ENCODE measurements around the gene IP6K2.

IP6K2 gene

DNA sequence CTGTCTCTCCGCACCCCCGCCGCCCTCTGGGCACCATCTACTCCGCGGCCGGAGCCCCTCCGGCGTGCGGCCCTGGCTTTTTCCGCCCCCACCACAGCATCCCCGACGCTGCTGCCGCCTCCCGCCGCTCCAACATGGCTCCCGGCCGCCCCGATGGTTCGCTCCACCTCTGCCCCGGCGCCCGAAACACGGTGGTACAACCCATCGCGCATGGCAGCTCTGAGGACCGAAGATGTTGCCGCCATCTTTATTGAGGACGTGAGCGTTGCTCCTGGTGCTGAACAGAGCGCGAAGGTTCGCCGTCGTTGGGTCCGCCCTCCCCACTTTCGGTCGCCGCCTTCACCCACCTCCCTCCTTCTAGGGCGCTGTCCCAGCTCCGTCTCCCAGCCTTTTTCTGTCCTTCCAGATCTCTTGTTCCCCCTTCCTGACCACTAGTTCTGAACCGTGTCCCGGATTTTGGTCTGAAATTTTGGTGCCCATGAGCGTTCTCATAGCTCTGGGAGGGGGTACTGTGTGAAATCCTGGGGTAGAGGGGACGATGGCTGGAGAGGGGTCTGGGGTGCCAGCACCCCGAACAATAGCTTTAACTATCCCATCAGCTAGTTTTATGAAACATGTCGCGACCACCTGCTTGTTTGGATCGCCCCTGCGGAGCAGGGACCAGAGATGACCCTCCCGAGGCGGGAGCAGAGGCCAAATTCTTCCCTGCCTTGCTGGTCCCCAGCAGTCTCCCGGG is 54.1 kb downstream of the IP6K2 start, which contains the start of gene CELSR3:
CELSR3 (minus strand) TSS at position 134 of the 736 bp plus-strand sequence. CDS start 252 bp downstream, outside the sequence.
- DNase-seq = peak; percentile 56

DNA sequence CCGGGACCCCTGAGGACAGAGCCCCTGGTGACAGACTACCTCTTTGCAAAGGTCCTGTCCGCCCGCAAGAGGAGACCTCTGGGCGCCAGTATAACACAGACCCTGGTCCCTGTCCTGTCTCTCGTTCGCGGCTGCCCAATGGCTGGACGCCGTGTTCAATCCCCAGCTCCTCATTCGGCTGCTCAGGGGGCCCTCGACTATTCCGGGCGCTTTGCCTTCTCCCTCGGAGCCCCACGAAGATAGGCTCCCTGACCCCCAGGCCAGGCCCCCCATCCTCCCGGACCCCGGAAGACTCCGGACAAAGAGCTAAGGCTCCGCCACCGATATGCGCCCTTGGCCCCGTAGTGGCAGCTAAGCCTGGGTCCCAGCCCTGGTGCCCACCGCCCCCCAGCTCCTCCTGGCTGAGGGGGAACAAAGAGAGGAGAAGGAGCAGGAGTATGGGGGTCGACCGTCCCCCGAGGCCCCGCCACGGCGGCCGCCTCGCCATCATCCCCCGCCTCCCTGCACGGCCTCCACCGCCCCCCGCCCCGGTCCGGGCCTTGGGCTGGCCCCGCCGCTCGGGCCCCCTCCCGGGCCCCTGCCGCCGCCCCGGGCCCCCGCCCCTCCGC is 54.8 kb downstream of the IP6K2 start:
- DNase-seq = no peak

DNA sequence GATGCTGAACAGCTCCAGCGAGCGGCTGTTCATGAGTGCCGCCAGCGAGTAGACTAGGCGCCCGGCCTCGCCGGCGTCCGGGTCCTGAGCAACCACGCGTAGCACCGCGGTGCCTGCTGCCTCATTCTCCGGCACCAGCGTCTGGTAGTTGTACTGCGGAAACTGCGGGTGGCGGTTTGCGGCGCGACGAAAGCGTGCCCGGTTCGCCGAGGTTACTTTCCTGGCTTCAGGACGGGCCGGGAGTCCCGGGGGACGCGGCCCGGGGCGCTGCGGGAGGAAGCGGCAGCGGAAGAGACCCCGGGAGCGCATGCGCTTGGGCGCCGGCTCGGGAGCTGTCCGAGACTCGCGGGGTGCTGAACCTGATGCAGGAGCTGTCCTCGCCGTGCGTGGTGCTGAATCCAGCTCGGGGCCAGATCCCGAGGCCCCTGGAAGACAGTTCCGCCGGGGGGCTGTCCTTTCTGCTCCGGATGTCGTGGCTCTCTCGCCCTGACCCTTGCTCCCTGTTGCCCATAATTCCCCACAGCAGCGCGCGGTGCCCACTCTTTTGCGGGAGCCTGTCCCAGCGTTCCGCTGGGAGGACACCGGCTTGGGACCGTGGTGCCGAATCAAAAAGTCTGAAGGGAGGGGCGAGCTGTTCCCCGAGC is 55.4 kb downstream of the IP6K2 start:
- no peak for DNase-seq

DNA sequence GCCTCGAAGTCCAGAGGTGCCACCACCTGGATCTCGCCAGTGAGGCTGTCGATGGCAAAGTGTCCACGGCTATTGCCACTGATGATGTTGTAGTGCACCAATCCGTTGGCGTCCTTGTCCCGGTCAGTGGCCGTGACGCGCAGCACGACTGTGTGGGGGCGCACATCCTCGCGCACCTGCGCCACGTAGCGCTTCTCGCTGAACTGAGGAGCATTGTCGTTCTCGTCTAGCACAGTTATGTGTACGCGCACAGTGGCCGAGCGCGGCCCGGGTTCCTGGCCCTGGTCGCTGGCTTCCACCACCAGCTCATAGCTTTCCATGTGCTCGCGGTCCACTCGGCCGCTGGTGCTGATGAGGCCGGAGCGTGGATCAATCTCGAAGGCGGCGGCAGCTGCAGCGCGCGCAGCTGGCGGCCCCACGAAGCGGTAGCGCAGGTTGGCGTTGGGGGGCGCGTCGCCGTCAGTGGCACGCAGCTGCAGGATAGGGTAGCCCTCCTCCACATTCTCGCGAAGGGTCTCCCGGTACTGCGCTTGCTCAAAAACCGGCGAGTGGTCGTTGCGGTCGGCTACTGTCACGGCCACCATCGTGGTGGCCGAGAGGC is 56.1 kb downstream of the IP6K2 start:
- no peak for DNase-seq

DNA sequence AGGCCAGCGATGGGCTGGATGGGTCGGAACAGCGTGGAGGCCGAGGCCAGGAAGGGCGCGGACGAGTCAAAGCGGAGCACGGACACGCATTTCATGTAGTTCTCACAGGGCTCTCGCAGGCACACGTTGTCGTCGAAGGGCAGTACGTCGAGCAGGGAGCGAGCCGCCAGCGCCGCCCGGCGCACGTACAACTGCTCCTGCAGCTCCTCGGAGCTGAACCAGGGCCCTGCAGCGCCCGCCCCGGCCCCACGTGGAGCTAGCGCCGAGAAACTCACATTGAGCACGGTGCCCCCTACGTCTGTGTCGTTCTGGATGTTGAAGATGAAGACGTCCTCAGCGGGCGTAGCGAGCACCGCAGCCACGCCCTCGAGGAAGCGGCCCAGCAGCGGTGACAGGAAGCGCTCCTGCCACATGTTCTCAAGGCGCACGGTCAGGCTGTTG is 60.2 kb downstream of the IP6K2 start:
- DNase-seq = no peak

DNA sequence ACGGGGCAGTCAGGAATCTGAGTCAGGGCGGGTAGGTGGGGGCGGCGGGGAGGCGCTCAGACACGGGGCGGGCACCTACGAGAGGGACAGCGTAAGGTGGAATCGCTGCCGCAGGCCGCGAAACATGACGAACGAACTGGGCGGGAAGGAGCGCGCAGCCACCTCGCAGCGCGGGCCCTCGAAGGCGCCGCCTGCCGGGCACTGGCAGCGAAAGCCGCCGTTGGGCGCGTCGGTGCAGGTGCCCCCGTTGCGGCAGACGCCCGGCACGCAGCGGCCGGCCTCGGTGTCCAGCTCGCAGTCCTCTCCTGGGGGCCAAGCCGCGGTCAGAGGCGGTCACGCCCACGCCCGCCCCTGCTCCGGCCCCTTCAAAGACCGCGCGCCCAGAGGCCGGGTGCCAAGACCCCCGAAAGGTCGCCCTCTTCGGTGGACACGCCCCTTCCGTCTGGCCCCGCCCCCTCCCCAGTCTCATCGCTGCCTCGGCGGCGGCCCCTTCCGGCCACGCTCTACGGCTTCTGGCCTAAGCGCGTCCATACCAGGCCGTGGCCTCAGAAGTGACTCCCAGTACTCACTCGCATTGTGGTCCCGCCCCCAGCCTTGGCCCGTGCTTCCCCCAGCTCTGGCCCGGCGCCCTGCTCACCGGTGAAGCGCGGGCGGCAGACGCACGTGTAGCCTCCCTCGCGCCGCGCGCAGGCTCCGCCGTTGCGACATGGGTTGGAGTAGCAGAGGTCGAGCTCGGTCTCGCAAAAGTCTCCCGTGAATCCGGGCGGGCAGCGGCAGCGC is 60.8 kb downstream of the IP6K2 start:
- DNase-seq = no peak

DNA sequence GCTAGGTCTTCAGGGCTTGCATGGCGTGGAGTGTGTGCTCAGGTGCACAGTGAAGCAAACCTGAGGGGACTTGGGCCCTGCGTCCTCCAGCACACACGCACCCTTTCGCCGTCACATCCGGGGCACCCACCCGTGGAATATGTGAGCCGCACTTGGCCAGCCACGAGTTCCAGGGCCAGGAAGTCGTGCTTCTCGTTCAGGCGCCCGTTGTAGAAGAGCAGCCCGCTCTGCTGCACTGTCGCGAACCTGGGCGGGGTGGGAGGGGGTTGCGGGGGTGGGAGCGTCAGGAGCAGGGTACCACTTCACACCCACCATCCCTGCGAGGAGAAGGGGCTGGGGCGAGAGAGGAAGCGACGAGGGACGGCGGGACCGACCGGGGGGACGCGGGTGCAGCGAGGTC is 61.4 kb downstream of the IP6K2 start:
- no peak for DNase-seq

DNA sequence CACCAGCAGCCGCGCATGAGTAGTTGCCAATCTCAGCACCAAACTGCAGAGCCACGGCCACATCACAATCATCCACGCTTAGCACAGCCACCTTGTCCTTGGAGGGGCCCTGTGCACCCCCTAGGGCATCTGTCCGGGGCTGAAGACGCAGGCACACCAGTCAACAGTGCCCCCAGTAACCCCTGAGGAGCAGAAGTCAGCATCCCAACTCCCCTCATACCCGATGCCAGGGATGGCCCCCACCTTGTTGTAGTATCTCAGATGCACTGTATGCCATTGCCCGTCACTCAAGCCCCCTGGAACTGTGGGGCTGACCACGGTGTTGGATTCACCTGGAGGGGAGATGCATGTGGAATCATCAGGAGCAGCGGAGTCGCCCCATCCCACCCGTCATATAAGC is 62.0 kb downstream of the IP6K2 start:
- DNase-seq = no peak

DNA sequence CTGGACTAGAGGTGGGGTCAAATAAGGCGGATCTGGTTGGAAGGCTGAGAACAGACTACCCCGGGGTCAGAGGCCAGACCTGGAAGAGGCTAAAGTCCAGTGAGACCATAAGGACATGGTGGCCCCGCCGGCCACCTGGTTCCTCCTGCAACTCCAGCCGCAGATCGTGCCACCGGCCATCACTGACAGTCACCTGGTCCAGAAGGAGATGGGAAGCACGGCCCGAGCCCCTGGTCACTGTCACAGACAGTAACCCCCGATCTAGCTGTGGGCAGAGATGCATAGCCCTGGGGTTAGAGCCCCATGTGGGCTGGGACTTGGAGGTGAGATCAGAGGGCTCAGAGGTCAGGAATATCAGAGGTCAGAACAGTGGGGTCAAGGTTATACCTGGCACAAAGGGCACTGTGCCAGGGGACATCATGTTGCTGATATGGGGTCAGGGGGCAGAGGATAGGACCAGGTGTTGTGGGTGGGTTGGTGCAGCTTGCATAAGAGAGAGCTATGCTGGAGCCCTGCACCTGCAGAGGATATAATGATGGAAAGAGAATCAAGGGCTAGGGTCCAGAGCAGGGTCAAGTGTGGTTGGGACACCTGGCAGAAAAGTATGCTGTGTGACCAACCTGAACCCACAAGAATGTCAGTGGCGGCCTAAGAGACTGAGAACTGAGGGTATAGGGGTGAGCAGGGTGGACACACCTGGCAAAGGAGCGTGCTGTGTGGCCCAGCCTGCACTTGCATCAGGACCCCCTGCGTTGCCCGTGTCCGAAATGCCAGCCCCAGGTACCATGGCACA is 63.9 kb downstream of the IP6K2 start:
- DNase-seq = no peak

DNA sequence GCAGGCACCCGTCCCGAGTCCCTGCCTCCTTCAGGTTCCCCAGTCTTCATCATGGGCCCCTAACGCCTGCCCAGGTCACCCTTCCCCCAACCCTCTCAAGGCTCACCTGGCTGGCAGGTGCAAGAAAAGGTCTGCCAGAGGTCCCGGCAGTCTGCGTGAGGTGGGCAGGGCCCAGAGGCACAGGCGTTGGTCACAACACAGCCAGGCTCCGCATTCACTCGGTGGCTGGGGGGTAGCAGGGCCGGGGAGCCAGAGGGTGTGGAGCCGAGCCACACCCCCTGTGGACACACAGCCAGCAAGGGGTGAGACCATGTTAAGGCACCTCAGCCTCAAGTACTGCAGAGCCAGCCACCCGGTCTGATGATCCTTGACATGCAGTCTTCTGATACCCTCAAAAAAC is 65.2 kb downstream of the IP6K2 start:
- DNase-seq = no peak

DNA sequence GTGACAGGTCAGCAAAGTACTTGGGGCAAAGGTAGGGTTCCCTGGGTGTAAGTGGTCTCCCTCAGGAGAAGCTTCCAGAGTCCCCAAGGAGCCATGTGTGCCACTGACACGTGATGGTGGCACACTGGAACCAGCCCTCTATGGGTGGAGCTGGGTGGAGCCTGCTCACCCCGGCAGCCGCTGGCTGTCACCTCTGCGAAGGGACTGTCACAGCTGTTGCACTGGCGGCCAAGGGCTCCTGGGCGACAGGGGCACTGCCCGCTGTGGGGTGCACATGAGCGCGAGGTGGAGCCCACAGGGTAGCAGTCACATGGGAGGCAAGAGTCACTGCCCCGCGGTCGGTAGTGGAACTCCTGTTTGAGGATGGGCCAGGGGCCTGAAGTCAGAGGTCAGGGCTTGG is 66.3 kb downstream of the IP6K2 start:
- DNase-seq = no peak

DNA sequence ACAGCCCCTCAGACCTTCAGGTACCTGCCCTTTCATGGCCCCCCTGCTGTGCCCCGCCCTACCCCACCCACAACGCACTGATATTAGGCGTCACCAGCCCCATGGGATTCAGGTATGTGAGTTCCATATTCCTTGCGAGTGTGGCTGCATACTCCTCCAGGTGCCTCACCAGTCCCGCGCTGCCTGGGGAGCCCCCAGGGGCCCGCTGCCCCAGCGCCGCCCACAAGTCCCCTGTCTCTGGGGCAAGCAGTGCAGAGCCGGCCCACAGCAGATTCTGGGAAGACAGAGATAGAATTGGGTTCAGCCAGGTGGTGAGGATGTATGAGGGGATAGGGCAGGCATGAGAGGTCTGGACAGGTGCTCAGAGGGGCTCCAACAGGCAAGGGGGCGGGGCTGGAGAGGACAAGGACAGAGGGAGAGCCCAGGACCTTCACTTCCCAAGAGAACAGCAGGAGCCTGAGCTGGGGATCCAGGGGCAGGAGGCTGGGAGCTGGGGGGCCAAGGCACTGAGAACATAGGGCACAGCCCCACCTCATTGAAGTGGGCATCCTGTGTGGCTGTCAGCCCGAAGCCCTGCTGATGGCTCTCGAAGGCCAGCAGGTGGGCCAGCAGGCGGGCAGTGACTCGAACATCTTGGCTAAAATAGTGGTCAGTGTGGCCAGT is 68.7 kb downstream of the IP6K2 start:
- DNase-seq = no peak

DNA sequence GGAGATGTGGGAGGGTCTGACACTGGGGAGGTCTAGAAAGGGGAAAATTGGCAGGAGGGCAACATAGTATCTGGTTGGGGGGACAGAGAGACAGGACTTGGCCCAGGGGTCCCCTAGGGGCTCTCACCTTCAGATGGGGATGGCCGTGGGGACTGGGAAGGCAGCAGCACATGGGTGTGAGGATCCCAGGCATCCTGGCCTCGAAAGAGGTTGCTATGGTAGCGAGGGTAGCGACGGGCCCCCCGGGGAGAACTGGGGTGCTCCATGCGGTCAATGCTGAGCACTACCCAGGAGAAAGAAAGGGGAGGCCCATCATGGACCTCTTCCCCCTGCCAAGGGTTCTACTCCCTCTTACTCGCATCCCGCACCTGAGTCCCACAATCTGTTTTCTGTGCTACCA is 69.3 kb downstream of the IP6K2 start:
- DNase-seq = no peak

DNA sequence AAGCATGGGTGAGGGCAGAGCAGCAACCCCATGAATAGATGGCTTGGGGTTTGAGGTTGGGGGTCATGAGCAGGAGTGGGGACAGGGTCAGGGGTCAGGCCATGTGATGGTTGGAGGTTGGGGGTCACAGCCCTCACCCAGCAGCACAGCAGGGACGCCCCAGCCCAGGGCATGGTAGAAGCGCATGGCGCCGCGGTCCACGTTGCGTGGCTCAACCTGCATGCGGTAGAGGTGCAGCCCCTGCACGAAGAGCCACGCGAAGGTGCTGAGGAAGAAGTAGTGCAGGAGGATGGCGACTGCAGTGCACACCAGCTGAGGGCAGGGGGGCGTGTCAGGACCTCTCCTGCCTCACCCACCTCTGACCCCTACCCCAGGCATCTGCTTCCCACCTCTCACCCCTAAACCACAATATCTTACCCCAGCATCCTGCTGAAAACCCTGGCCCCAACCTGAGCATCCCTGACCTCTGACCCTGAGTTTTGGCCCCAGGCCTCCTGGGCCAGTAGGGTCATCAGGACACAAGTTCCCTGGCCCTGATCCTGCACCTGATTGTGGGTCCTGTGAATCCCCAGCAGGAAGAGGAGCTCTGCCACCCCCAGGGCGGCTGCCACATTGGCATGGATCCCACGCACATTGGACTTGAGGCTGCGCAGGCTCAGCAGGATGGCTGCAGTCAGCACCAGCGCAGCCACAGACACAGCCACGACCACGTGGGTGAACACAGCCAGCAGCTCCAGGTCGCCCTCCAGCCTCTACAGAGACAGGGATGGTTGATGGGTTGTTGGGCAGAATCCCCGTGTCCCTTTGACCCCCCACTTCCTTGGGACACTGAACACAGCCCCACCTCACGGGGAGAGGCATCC is 71.9 kb downstream of the IP6K2 start:
- DNase-seq = no peak

DNA sequence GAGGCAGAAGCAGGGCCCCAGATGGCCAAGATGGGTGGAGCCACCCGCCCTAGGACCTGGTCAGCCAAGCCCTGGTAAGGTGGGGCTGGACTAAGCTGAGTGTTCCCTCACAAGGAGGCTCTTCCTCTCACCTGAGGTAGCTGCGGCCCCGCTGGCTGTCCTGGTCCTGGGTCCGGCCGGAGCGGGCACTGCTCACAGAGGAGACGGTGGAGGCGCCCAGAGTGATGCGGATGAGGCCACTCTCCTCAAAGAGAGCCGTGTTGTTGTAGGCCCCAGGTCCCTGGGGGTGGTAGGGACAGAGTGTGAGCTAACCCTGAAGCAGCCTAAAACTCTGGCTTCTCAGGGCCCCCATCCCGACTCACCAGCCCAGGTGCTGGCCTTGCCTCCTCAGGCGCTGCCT is 74.4 kb downstream of the IP6K2 start:
- no peak for DNase-seq

DNA sequence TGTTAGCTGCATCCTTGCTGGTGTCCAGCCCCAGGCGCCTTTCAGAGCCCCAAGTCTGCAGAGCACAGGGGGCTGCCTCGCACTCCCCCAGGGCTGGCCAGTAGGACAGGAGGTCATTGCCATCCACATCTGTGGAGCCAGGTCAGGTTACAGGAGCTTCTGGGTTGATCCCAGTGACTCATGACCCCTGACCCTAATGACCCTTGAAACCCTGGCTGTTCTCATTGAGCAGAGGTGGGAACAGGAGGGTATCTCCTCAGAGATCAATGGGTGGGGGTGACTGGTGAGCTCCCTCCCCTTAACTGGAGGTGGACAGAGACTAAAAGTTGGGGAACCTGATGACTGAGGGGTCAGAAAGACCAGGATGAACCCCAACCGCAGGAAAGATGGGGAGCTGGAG is 75.6 kb downstream of the IP6K2 start:
- no peak for DNase-seq

DNA sequence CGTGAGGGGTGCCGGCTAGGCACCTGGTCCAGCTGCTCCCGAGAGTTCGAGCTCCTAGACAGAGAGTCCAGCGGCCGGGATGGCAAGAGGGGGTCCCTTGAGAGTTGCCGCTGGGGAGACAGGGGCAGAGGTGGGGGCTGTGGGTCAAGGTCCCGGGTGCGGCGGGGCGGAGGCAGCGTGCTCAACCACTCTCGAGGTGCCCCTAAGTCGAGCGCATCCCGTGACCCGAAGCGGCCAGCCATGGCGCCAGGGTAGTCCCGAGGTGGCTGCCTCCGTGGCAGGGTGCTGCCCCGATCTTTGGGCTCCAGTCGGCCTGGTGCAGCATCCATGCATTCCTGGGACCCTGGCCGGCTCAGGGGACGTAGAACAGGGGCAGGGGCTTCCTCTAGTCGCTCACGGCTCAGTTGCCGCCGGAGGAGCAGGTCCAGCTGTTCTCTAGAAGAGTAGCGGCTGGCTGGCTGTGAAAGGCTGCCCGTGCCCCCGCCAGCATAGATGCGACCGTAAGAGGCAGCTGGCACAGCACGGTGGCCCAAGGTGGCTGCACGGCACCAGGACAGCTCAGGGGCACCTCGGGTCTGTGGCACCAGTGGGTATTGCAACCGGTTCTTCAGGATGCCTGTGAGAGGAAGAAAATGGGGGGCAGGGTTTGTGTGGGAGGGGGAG is 76.9 kb downstream of the IP6K2 start:
- DNase-seq = no peak

Data from DMS79 treated with DMSO at 0.1 percent for 48 hours (cell line).